Mesenchymal stem cell (in vitro differentiated cells and primary cell): Measurements from ENCODE around the gene NSG1.

Experiments used
- DNase-seq: peaks from one replicate; pipeline ENCODE4 v3.0.0-alpha.2; 2013
- H2AFZ ChIP-seq: one replicate; pipeline ENCODE4 v1.6.1; 2013; ENCODE audit warnings: low read depth, mild to moderate bottlenecking, control low read depth, inconsistent platforms, low read length, moderate library complexity
- H2AK5ac ChIP-seq: 2 replicates; pipeline ENCODE4 v1.6.1; 2013; ENCODE audit warnings: low read length, moderate library complexity, mild to moderate bottlenecking, inconsistent platforms; ENCODE audit not compliant: severe bottlenecking
- H2BK120ac ChIP-seq: one replicate; pipeline ENCODE4 v1.6.1; 2013; ENCODE audit warnings: low read depth, mild to moderate bottlenecking, inconsistent platforms, low read length, moderate library complexity
- H2BK12ac ChIP-seq, 2 experiments: one replicate each; pipeline ENCODE4 v1.6.1; 2013; ENCODE audit warnings: inconsistent platforms in 2 of 2, low read length in 2 of 2, mild to moderate bottlenecking in 2 of 2, moderate library complexity in 2 of 2, control low read depth in 1 of 2
- H2BK15ac ChIP-seq: one replicate; pipeline ENCODE4 v1.6.1; 2013; ENCODE audit warnings: mild to moderate bottlenecking, low read depth, inconsistent platforms; ENCODE audit not compliant: poor library complexity, severe bottlenecking
- H2BK5ac ChIP-seq: 2 replicates; pipeline ENCODE4 v1.6.1; 2013; ENCODE audit warnings: low read depth, mild to moderate bottlenecking, low read length, control low read depth, inconsistent platforms; ENCODE audit not compliant: poor library complexity, severe bottlenecking
- H3K14ac ChIP-seq, 2 experiments: one replicate each; pipeline ENCODE4 v1.6.1; 2013; ENCODE audit warnings: inconsistent platforms in 2 of 2, low read length in 2 of 2, control low read depth in 1 of 2, mild to moderate bottlenecking in 1 of 2, moderate library complexity in 1 of 2
- H3K18ac ChIP-seq, 2 experiments: one replicate each; pipeline ENCODE4 v1.6.1; 2013; ENCODE audit warnings: inconsistent platforms in 2 of 2, low read length in 2 of 2, control low read depth in 1 of 2, low read depth in 1 of 2, mild to moderate bottlenecking in 1 of 2
- H3K23ac ChIP-seq, 2 experiments: one replicate each; pipeline ENCODE4 v1.6.1; 2013; ENCODE audit warnings: inconsistent platforms in 2 of 2, low read length in 2 of 2, mild to moderate bottlenecking in 2 of 2, moderate library complexity in 2 of 2, control low read depth in 1 of 2
- H3K27ac ChIP-seq: 2 replicates; pipeline ENCODE4 v1.5.1; 2013; ENCODE audit warnings: mild to moderate bottlenecking, moderate library complexity, low read length, control low read depth, inconsistent platforms; ENCODE audit not compliant: poor library complexity, severe bottlenecking
- H3K27me3 ChIP-seq, 2 experiments: 2 replicates each; pipeline versions ENCODE4 v1.6.1 to v1.7.0; 2013; ENCODE audit warnings: low read length in 2 of 2, mild to moderate bottlenecking in 2 of 2, moderate library complexity in 2 of 2, control low read depth in 1 of 2, inconsistent platforms in 1 of 2; ENCODE audit not compliant: control insufficient read depth in 1 of 2, insufficient read depth in 1 of 2
- H3K36me3 ChIP-seq, 2 experiments: 2 replicates each; pipeline versions ENCODE4 v1.6.1 to v1.7.0; 2013; ENCODE audit warnings: low read length in 2 of 2, control low read depth in 1 of 2, inconsistent platforms in 1 of 2, low read depth in 1 of 2, mild to moderate bottlenecking in 1 of 2; ENCODE audit not compliant: insufficient read depth in 2 of 2, control insufficient read depth in 1 of 2
- H3K4ac ChIP-seq, 2 experiments: one replicate each; pipeline ENCODE4 v1.6.1; 2013; ENCODE audit warnings: inconsistent platforms in 2 of 2, low read length in 2 of 2, mild to moderate bottlenecking in 2 of 2, moderate library complexity in 2 of 2, control low read depth in 1 of 2, low read depth in 1 of 2
- H3K4me1 ChIP-seq: 2 replicates; pipeline ENCODE4 v1.6.1; 2013; ENCODE audit warnings: low read depth, low read length, control low read depth; ENCODE audit not compliant: control insufficient read depth, insufficient read depth
- H3K4me2 ChIP-seq: 2 replicates; pipeline ENCODE4 v1.6.1; 2013; ENCODE audit warnings: low read length, mild to moderate bottlenecking, inconsistent platforms; ENCODE audit not compliant: poor library complexity, severe bottlenecking
- H3K4me3 ChIP-seq, 2 experiments: 2 replicates each; pipeline versions ENCODE4 v1.5.1 to v1.7.0; 2013; ENCODE audit warnings: low read length in 2 of 2, mild to moderate bottlenecking in 2 of 2, control low read depth in 1 of 2, low read depth in 1 of 2; ENCODE audit not compliant: insufficient read depth in 1 of 2
- H3K79me1 ChIP-seq: replicated peaks from 2 replicates; pipeline ENCODE4 v1.6.1; 2013; ENCODE audit warnings: mild to moderate bottlenecking, control low read depth, low read length, inconsistent platforms; ENCODE audit not compliant: poor library complexity, severe bottlenecking
- H3K9ac ChIP-seq: 2 replicates; pipeline ENCODE4 v1.7.0; 2013; ENCODE audit warnings: mild to moderate bottlenecking, low read length, moderate library complexity
- H3K9me3 ChIP-seq: 2 replicates; pipeline ENCODE4 v1.7.0; 2013; ENCODE audit warnings: mild to moderate bottlenecking, low read length; ENCODE audit not compliant: control insufficient read depth
- H4K8ac ChIP-seq: one replicate; pipeline ENCODE4 v1.6.1; 2013; ENCODE audit warnings: inconsistent platforms, mild to moderate bottlenecking, low read length, moderate library complexity
- H4K91ac ChIP-seq: one replicate; pipeline ENCODE4 v1.6.1; 2013; ENCODE audit warnings: mild to moderate bottlenecking, low read length, inconsistent platforms
- WGBS: methylation state at CpG from one replicate; pipeline ENCODE4 v1.1.7; 2013; ENCODE audit warnings: mixed read lengths; 5-methylcytosine and 5-hydroxymethylcytosine counted together

The NSG1 gene

GRCh38 chr4:4428966-4429875 lies 42.3 kb downstream of the NSG1 start:
- Histone ChIP-seq H3K4ac (no peak overlapping the region), H4K8ac (no peak overlapping the region), H4K91ac (no peak overlapping the region), H3K4me2 (no peak overlapping the region), H2BK15ac (no peak overlapping the region), H3K4me3 (no peak overlapping the region), H3K14ac (no peak overlapping the region), H2AFZ (no peak overlapping the region), H2BK5ac (no peak overlapping the region), H3K79me1 (peaks cover 6% of the 10 kb centered on the region), H3K27me3 (no peaks in the 10 kb centered on the region), H3K36me3 (peaks cover 34 to 58% of the 10 kb centered on the region in 2 experiments), H2AK5ac (no peak overlapping the region), H3K4me1 (peaks cover 15% of the 10 kb centered on the region), H2BK12ac (no peak overlapping the region), H3K27ac (no peak overlapping the region), H2BK120ac (no peak overlapping the region), H3K18ac (no peak overlapping the region), H3K9ac (no peak overlapping the region), H3K9me3 (no peaks in the 10 kb centered on the region), H3K23ac (no peak overlapping the region)
- 98% methylated on average over 9 of the region's 10 CpGs for WGBS
- DNase-seq, result no peak

- Histone ChIP-seq H2AK5ac (no peak overlapping the region), H4K91ac (no peak overlapping the region), H3K4me2 (no peak overlapping the region), H3K4me1 (peaks cover 15% of the 10 kb centered on the region), H3K36me3 (peaks cover 27 to 61% of the 10 kb centered on the region in 2 experiments), H4K8ac (no peak overlapping the region), H3K14ac (no peak overlapping the region), H3K23ac (no peak overlapping the region), H3K9me3 (no peaks in the 10 kb centered on the region), H2BK12ac (no peak overlapping the region), H3K4ac (no peak overlapping the region), H2BK5ac (no peak overlapping the region), H3K4me3 (no peak overlapping the region), H3K27ac (no peak overlapping the region), H2BK120ac (no peak overlapping the region), H3K79me1 (peaks cover 5% of the 10 kb centered on the region), H2AFZ (no peak overlapping the region), H3K27me3 (no peaks in the 10 kb centered on the region), H3K18ac (no peak overlapping the region), H3K9ac (no peak overlapping the region), H2BK15ac (no peak overlapping the region)
- 33% methylated on average over 5 of the region's 7 CpGs for WGBS
- peak; percentile 76 for DNase-seq
These were observed 43.7 kb downstream of the NSG1 start for GRCh38 chr4:4430492-4431195.

- Histone ChIP-seq H3K18ac (no peak overlapping the region), H3K27ac (no peak overlapping the region), H3K9me3 (no peaks in the 10 kb centered on the region), H3K4ac (no peak overlapping the region), H3K79me1 (peaks cover 6% of the 10 kb centered on the region), H4K91ac (no peak overlapping the region), H2AK5ac (no peak overlapping the region), H3K23ac (no peak overlapping the region), H2BK120ac (no peak overlapping the region), H3K27me3 (no peaks in the 10 kb centered on the region), H3K4me1 (peaks cover 7% of the 10 kb centered on the region), H3K4me3 (no peak overlapping the region), H2AFZ (no peak overlapping the region), H4K8ac (no peak overlapping the region), H3K36me3 (peaks cover 28 to 70% of the 10 kb centered on the region in 2 experiments), H3K14ac (no peak overlapping the region), H2BK15ac (no peak overlapping the region), H2BK5ac (no peak overlapping the region), H3K9ac (no peak overlapping the region), H2BK12ac (no peak overlapping the region), H3K4me2 (no peak overlapping the region)
- DNase-seq, result no peak
- 98% methylated on average over 11 of the region's 11 CpGs for WGBS
These were observed 45.6 kb downstream of the NSG1 start for GRCh38 chr4:4432341-4433125.

GRCh38 chr4:4433941-4434340 lies 47.0 kb downstream of the NSG1 start:
- no peak overlapping the region for H2AK5ac ChIP-seq
- H3K27me3 ChIP-seq, result no peaks in the 10 kb centered on the region
- H3K23ac ChIP-seq, result no peak overlapping the region
- no peak overlapping the region for H4K8ac ChIP-seq
- no peak overlapping the region for H3K9ac ChIP-seq
- peaks cover 4% of the 10 kb centered on the region for H3K79me1 ChIP-seq
- no peak overlapping the region for H2AFZ ChIP-seq
- H3K4me3 ChIP-seq, result no peak overlapping the region
- no peak overlapping the region for H3K27ac ChIP-seq
- peaks cover 37 to 72% of the 10 kb centered on the region in 2 experiments for H3K36me3 ChIP-seq
- no peak overlapping the region for H2BK12ac ChIP-seq
- no peak overlapping the region for H3K4me2 ChIP-seq
- no peak overlapping the region for H2BK5ac ChIP-seq
- H2BK15ac ChIP-seq, result no peak overlapping the region
- DNase-seq, result no peak
- H2BK120ac ChIP-seq, result no peak overlapping the region
- H3K4ac ChIP-seq, result no peak overlapping the region
- H3K9me3 ChIP-seq, result no peaks in the 10 kb centered on the region
- no peak overlapping the region for H3K14ac ChIP-seq
- H3K18ac ChIP-seq, result no peak overlapping the region
- no peak overlapping the region for H4K91ac ChIP-seq
- 84% methylated on average over 4 of the region's 4 CpGs for WGBS
- no peaks in the 10 kb centered on the region for H3K4me1 ChIP-seq
